Panc1 (cell line): ENCODE results near the gene ATOSA. TPM values are rescaled to one million over a fixed set of nuclear protein-coding genes. Genes with fewer than 3 reads are reported as not detected.

Experiments
- ATAC-seq: fragments of 200-7000 bp; cut with Tn5 transposase; 2 replicates; pipeline ENCODE4 v1.9.1; 2020; ENCODE audit warnings: mild to moderate bottlenecking, moderate library complexity
- BruUV-seq: library from RNA; stranded (reverse); fragments of 400-500 nt; replicated peaks from 2 replicates; lab custom pipeline; 2021; lab: Mats Ljungman, UMichigan
- CTCF ChIA-PET: fragments of 300-600 bp; sonication (Branson Sonifier 250); formaldehyde crosslinking; loops from one replicate; lab custom pipeline; 2022; ENCODE audit warnings: antibody characterized with exemption; lab: Charles Lee
- POLR2A ChIA-PET: fragments of 300-600 bp; sonication (Branson Sonifier 250); formaldehyde crosslinking; loops from one replicate; lab custom pipeline; 2022; ENCODE audit warnings: antibody characterized with exemption; lab: Charles Lee
- DNase-seq: peaks from one replicate; pipeline ENCODE4 v3.0.0-alpha.2; 2010; ENCODE audit warnings: low read depth, low spot score
- H3K27ac ChIP-seq: 2 replicates; pipeline ENCODE4 v1.5.1; 2011; ENCODE audit warnings: mild to moderate bottlenecking, low read length, inconsistent platforms
- H3K27me3 ChIP-seq: fragments of 200-500 bp; sonication (Bioruptor generic); 2 replicates; pipeline ENCODE4 v1.6.0; 2014; ENCODE audit warnings: low read length, inconsistent platforms; ENCODE audit not compliant: control insufficient read depth, insufficient read depth
- H3K36me3 ChIP-seq: fragments of 200-500 bp; sonication (Bioruptor generic); 2 replicates; pipeline ENCODE4 v1.5.1; 2014; ENCODE audit warnings: inconsistent platforms, mild to moderate bottlenecking, low read length, moderate library complexity; ENCODE audit not compliant: control insufficient read depth, insufficient read depth
- H3K4me1 ChIP-seq: 2 replicates; pipeline ENCODE4 v1.5.1; 2011; ENCODE audit warnings: inconsistent platforms, mild to moderate bottlenecking, low read length, moderate library complexity; ENCODE audit not compliant: control insufficient read depth, insufficient read depth
- H3K4me3 ChIP-seq, 2 experiments: 2 replicates each; pipeline ENCODE4 v1.5.1; 2011 to 2012; ENCODE audit warnings: low read depth in 2 of 2, low read length in 2 of 2, mild to moderate bottlenecking in 2 of 2, inconsistent platforms in 1 of 2, moderate library complexity in 1 of 2
- H3K9me3 ChIP-seq: fragments of 200-500 bp; sonication (Bioruptor generic); 2 replicates; pipeline ENCODE4 v1.5.1; 2014; ENCODE audit warnings: low read depth, mild to moderate bottlenecking, inconsistent platforms, low read length, moderate library complexity; ENCODE audit not compliant: control insufficient read depth, insufficient read depth
- CTCF ChIP-seq: fragments of 450-650 bp; IDR thresholded peaks from 2 replicates; pipeline ENCODE4 v1.5.1; 2017; ENCODE audit warnings: mild to moderate bottlenecking
- POLR2AphosphoS5 ChIP-seq: IDR thresholded peaks from 2 replicates; pipeline ENCODE4 v1.6.1; 2012; ENCODE audit warnings: mild to moderate bottlenecking, low read depth, low read length, moderate library complexity
- REST ChIP-seq, 2 experiments: IDR thresholded peaks; 2 replicates each; pipeline ENCODE4 v1.6.1; 2011 to 2012; ENCODE audit warnings: low read depth in 2 of 2, control low read depth in 1 of 2, low read length in 1 of 2, mild to moderate bottlenecking in 1 of 2, moderate library complexity in 1 of 2; ENCODE audit not compliant: insufficient read depth in 1 of 2
- SIN3A ChIP-seq: IDR thresholded peaks from 2 replicates; pipeline ENCODE4 v1.6.1; 2012; ENCODE audit warnings: low read depth, mild to moderate bottlenecking, low read length, moderate library complexity, borderline replicate concordance; ENCODE audit not compliant: insufficient read depth
- TCF7L2 ChIP-seq: IDR thresholded peaks from 2 replicates; pipeline ENCODE4 v1.6.1; 2011; ENCODE audit warnings: mild to moderate bottlenecking, low read depth, low read length, inconsistent platforms
- in situ Hi-C: cut with HindIII; loops from 2 replicates; pipeline ENCODE4 v1.10.0; 2016; ENCODE audit warnings: low sequenced_read_pairs, low pct_unique_long_range_greater_than_20kb
- intact Hi-C: fragments of 100-400 bp; cut with micrococcal nuclease; formaldehyde crosslinking; loops from one replicate; pipeline ENCODE4 v1.10.0; 2022; ENCODE audit not compliant: unreplicated experiment
- total RNA-seq: library from RNA; stranded (reverse); gene quantifications from one replicate; pipeline ENCODE4 v1.2.1, GENCODE V29; 2021; ENCODE audit not compliant: unreplicated experiment

ATOSA gene
- total RNA-seq, 1 experiment from 2014 or later, result 18.5 TPM

GRCh38 chr15:52699457-52699856 is 20.3 kb upstream of the ATOSA start:
- no TSS peak for BruUV-seq

GRCh38 chr15:52698514-52698913 is 19.3 kb upstream of the ATOSA start:
- TF ChIP-seq SIN3A (no peak), REST (IDR thresholded peaks at IDR 0.05; ENCODE audit: insufficient read depth in 1 of 2, low read depth in 2 of 2, low read length in 1 of 2) (no peak), CTCF (no peak), POLR2AphosphoS5 (no peak), TCF7L2 (no peak)
- Histone ChIP-seq H3K36me3 (no peaks in the 10 kb centered on the region), H3K27ac (no peak overlapping the region), H3K27me3 (no peaks in the 10 kb centered on the region), H3K4me1 (0 out of 2 replicates have a peak, but pooled peaks cover 3% of the 10 kb centered on the region), H3K4me3 (no peak overlapping the region), H3K9me3 (no peaks in the 10 kb centered on the region)
- intact Hi-C loops (no loop called here), in situ Hi-C loops (no loop called here)
- DNase-seq (no peak), ATAC-seq (no peak)
- CTCF ChIA-PET, result no interaction called here
- BruUV-seq, result no TSS peak
- POLR2A ChIA-PET, result no interaction called here

More at GRCh38 chr15:52699457-52699856, 20.3 kb upstream of the ATOSA start:
- intact Hi-C loops, result no loop called here
- POLR2A ChIA-PET, result no interaction called here
- no peak for ATAC-seq
- Histone ChIP-seq H3K36me3 (no peaks in the 10 kb centered on the region), H3K4me1 (0 out of 2 replicates have a peak, but pooled peaks cover 3% of the 10 kb centered on the region), H3K4me3 (no peak overlapping the region), H3K27me3 (no peaks in the 10 kb centered on the region), H3K27ac (no peak overlapping the region), H3K9me3 (no peaks in the 10 kb centered on the region)
- CTCF ChIA-PET, result no interaction called here
- DNase-seq, result no peak
- in situ Hi-C loops, result no loop called here
- TF ChIP-seq REST (IDR thresholded peaks at IDR 0.05; ENCODE audit: insufficient read depth in 1 of 2, low read depth in 2 of 2, low read length in 1 of 2) (no peak), SIN3A (no peak), CTCF (no peak), POLR2AphosphoS5 (no peak), TCF7L2 (no peak)
